Activated CD8-positive, alpha-beta memory T cell treated with anti-CD3 and anti-CD28 coated beads, Interleukin-2, amount 10 ng/mL, durations not matched to agents 7 days and 5 days (primary cell): ENCODE measurements around the gene METTL23. TPM values are rescaled to one million over a fixed set of nuclear protein-coding genes. Genes with fewer than 3 reads are reported as not detected.

Source experiments
- microRNA-seq: library from miRNA; unstranded; fragments of <30 nt; microRNA quantifications from one replicate; pipeline ENCODE4 v1.2.0, GENCODE V29; 2022
- total RNA-seq, 2 experiments: library from RNA; stranded (reverse); gene quantifications; one replicate each; pipeline ENCODE4 v1.2.3, GENCODE V29; 2021

Gene METTL23
- total RNA-seq, 2 experiments from 2014 or later = 40.3 to 42.1 TPM

Small RNAs within 50 kb of the gene (microRNA-seq; reads per million reads assigned to microRNA genes)
- 6.4 reads per million, percentile 18 among the genes with 10 or more reads in this experiment for gene MIR636

Other genes starting within 250 kb of the METTL23 start
- 10 to 100 TPM; 29.6 to 42.1 TPM for gene RHBDF2, start 225.4 kb upstream of the METTL23 start, total RNA-seq
- not detected for gene CYGB, start 189.1 kb upstream of the METTL23 start, total RNA-seq
- not detected for gene PRCD, start 186.8 kb upstream of the METTL23 start, total RNA-seq
- not detected for gene ST6GALNAC2, start 141.0 kb upstream of the METTL23 start, total RNA-seq
- gene ST6GALNAC1, start 83.1 kb upstream of the METTL23 start, total RNA-seq = not detected
- gene MXRA7, start 15.9 kb upstream of the METTL23 start, total RNA-seq = 10 to 100 TPM; 29.8 to 32.0 TPM
- 10 to 100 TPM; 60.6 to 72.8 TPM for gene JMJD6, start 233 bp upstream of the METTL23 start, total RNA-seq
- 100 to 1,000 TPM; 443 to 471 TPM for gene SRSF2, start 10.5 kb downstream of the METTL23 start, total RNA-seq
- gene MFSD11, start 11.3 kb downstream of the METTL23 start, total RNA-seq = 10 to 100 TPM; 22.6 to 26.8 TPM
- gene MGAT5B, start 141.6 kb downstream of the METTL23 start, total RNA-seq = under 1 TPM; 0.18 to 0.68 TPM